Measurements from ENCODE around the gene DNM3. TPM values are rescaled to one million over a fixed set of nuclear protein-coding genes. Genes with fewer than 3 reads are reported as not detected.

DNM3 gene
- total RNA-seq, 1 donor from 2014 or later = 1.1 TPM

DNA sequence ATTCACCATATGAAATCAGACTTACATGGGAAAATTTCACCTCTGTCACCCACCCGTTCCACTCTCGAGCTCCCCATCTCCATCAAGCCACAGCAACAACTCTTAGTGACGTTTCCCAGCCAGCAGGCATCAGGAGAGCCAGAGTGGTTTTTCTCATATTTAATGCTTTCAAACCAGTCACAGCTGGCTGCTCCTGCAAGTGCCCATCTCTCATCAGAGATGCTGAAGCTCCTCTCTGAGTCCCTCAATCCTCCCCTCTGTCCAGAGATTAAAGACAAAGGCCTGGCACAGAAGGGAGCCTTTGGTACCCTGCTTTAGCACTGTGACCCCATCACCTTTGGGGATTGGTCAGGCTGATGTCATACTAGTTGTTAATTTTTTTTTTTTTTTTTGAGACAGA is 277.3 kb downstream of the DNM3 start:
- Histone ChIP-seq H2AFZ (replicated peaks) (no peak overlapping the region), H4K20me1 (ENCODE audit: low read depth) (no peaks in the 10 kb centered on the region), H3K4me2 (no peak overlapping the region), H3K9ac (no peak overlapping the region), H3K36me3 (no peaks in the 10 kb centered on the region), H3K79me2 (ENCODE audit: low read depth) (no peaks in the 10 kb centered on the region), H3K9me3 (ENCODE audit: low read depth) (no peaks in the 10 kb centered on the region), H3F3A (ENCODE audit: low read depth) (no peaks in the 10 kb centered on the region), H3K4me1 (no peaks in the 10 kb centered on the region), H3K27me3 (no peaks in the 10 kb centered on the region), H3K27ac (no peak overlapping the region), H3K4me3 (no peak overlapping the region)
- peaks cover 3% of the 10 kb centered on the region for H3K4me1 Mint-ChIP-seq
- TF ChIP-seq EZH2 (IDR thresholded peaks at IDR 0.05) (no peak), EZH2phosphoT487 (IDR thresholded peaks at IDR 0.05) (no peak), CTCF (IDR thresholded peaks at IDR 0.05) (no peak)
- peaks cover 5% of the 10 kb centered on the region for H3K27me3 Mint-ChIP-seq (ENCODE audit: insufficient read depth, low read depth)
- DNase-seq (ENCODE audit: low spot score) = no peak
- no peak overlapping the region for H3K4me3 Mint-ChIP-seq
- no peaks in the 10 kb centered on the region for H3K9me3 Mint-ChIP-seq
- H3K36me3 Mint-ChIP-seq = peaks cover 2% of the 10 kb centered on the region
- no peak overlapping the region for H3K27ac Mint-ChIP-seq

- H3K27ac Mint-ChIP-seq = no peak overlapping the region
- Histone ChIP-seq H3K27ac (no peak overlapping the region), H3K27me3 (no peaks in the 10 kb centered on the region), H3K4me3 (no peak overlapping the region), H3K4me2 (no peak overlapping the region), H4K20me1 (ENCODE audit: low read depth) (no peaks in the 10 kb centered on the region), H3K36me3 (no peaks in the 10 kb centered on the region), H3K9me3 (ENCODE audit: low read depth) (no peaks in the 10 kb centered on the region), H3K9ac (no peak overlapping the region), H3F3A (ENCODE audit: low read depth) (no peaks in the 10 kb centered on the region), H2AFZ (replicated peaks) (no peak overlapping the region), H3K79me2 (ENCODE audit: low read depth) (no peaks in the 10 kb centered on the region), H3K4me1 (no peaks in the 10 kb centered on the region)
- H3K9me3 Mint-ChIP-seq = no peaks in the 10 kb centered on the region
- H3K27me3 Mint-ChIP-seq (ENCODE audit: insufficient read depth, low read depth) = peaks cover 5% of the 10 kb centered on the region
- peaks cover 3% of the 10 kb centered on the region for H3K4me1 Mint-ChIP-seq
- no peak for TF ChIP-seq EZH2phosphoT487 (IDR thresholded peaks at IDR 0.05)
- TF ChIP-seq CTCF (IDR thresholded peaks at IDR 0.05) = no peak
- TF ChIP-seq EZH2 (IDR thresholded peaks at IDR 0.05) = no peak
- no peak for DNase-seq (ENCODE audit: low spot score)
- no peak overlapping the region for H3K4me3 Mint-ChIP-seq
- peaks cover 2% of the 10 kb centered on the region for H3K36me3 Mint-ChIP-seq
Measured at GRCh38 chr1:172119184-172119583, 277.9 kb downstream of the DNM3 start.

DNA sequence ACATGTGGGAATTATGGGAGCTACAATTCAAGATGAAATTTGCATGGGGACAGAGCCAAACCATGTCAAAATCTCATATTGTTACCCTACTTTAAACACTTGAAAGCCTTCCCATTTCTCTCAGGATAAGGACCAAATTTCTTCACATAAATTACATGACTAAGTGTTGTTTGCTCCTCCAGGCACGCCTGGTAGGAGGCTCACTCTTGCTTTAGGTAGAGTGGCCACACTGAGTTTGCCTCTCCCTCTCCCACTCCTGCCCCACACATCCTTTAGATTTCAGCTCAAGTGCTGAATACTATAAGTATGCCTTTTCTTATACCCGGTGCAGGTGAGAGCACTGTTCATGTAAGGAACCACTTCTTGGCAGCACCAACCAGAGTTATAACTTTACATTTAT is 279.1 kb downstream of the DNM3 start:
- Mint-ChIP-seq H3K27me3 (ENCODE audit: insufficient read depth, low read depth) (peaks cover 5% of the 10 kb centered on the region), H3K36me3 (peaks cover 2% of the 10 kb centered on the region), H3K4me1 (peaks cover 3% of the 10 kb centered on the region), H3K27ac (no peak overlapping the region), H3K9me3 (no peaks in the 10 kb centered on the region), H3K4me3 (no peak overlapping the region)
- DNase-seq (ENCODE audit: low spot score) = no peak
- H3K9ac ChIP-seq = no peak overlapping the region
- no peaks in the 10 kb centered on the region for H4K20me1 ChIP-seq (ENCODE audit: low read depth)
- H3K4me1 ChIP-seq = no peaks in the 10 kb centered on the region
- H3K4me3 ChIP-seq = no peak overlapping the region
- H3F3A ChIP-seq (ENCODE audit: low read depth) = no peaks in the 10 kb centered on the region
- H3K9me3 ChIP-seq (ENCODE audit: low read depth) = no peaks in the 10 kb centered on the region
- no peak overlapping the region for H3K27ac ChIP-seq
- TF ChIP-seq EZH2phosphoT487 (IDR thresholded peaks at IDR 0.05) = no peak
- no peak for TF ChIP-seq CTCF (IDR thresholded peaks at IDR 0.05)
- TF ChIP-seq EZH2 (IDR thresholded peaks at IDR 0.05) = no peak
- H3K4me2 ChIP-seq = no peak overlapping the region
- no peaks in the 10 kb centered on the region for H3K79me2 ChIP-seq (ENCODE audit: low read depth)
- H3K36me3 ChIP-seq = no peaks in the 10 kb centered on the region
- no peaks in the 10 kb centered on the region for H3K27me3 ChIP-seq
- no peak overlapping the region for H2AFZ ChIP-seq (replicated peaks)

All from neural progenitor cell (in vitro differentiated cells).